GM10266 (cell line): ENCODE data around the gene PXT1.

Source experiments
- DNase-seq: peaks from one replicate; pipeline ENCODE4 v3.0.0; 2012; ENCODE audit errors: extremely low spot score
- TF ChIP-seq, protein P1 (sequence below): IDR thresholded peaks from 2 replicates; pipeline ENCODE4 v1.5.1; 2012; ENCODE audit warnings: mild to moderate bottlenecking, low read depth; ENCODE audit not compliant: control insufficient read depth, insufficient read depth; ENCODE audit errors: missing control alignments

PXT1 gene

DNA sequence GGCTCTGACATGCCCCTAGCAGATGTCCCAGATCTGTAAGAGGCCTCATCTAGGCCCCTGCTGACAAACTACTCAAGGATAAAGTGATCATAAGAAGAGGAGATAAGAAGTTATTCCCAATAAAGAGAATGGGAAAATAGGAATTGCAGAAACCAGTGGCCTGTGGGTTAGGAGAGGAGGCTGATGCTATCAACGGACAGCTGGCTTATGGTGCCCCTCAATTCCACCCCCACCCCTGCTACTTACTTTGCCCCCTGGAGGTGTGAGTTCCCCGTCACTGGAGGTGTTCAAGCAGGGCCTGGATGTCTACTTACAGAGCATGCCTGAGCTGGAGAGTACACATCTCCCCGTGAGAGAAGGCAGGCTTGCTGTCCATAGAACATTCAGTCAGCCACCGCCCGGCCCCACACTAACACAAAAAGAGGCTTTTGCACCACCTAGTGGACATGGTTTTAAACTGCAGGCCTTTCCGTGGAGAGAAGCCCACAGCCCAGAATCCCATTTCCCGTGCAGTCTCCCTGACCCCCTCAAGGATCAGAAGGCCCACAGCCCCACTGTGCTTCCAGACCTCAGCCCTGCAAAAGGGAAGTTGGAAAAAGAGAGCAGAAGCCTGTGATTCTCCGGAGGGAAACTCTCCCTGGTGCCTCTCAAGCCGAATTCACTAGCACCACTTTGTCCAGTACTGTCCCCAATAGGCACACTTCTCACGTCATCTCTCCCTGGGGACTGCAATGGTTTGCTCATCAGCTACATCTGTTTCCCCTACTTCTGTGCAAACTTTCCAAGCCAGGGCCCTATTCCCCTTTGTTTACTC, 82.2 kb downstream of the PXT1 start:
- TF ChIP-seq, protein P1, sequence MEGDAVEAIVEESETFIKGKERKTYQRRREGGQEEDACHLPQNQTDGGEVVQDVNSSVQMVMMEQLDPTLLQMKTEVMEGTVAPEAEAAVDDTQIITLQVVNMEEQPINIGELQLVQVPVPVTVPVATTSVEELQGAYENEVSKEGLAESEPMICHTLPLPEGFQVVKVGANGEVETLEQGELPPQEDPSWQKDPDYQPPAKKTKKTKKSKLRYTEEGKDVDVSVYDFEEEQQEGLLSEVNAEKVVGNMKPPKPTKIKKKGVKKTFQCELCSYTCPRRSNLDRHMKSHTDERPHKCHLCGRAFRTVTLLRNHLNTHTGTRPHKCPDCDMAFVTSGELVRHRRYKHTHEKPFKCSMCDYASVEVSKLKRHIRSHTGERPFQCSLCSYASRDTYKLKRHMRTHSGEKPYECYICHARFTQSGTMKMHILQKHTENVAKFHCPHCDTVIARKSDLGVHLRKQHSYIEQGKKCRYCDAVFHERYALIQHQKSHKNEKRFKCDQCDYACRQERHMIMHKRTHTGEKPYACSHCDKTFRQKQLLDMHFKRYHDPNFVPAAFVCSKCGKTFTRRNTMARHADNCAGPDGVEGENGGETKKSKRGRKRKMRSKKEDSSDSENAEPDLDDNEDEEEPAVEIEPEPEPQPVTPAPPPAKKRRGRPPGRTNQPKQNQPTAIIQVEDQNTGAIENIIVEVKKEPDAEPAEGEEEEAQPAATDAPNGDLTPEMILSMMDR, result peak; percentile 86
- peak; percentile 84 for DNase-seq

DNA sequence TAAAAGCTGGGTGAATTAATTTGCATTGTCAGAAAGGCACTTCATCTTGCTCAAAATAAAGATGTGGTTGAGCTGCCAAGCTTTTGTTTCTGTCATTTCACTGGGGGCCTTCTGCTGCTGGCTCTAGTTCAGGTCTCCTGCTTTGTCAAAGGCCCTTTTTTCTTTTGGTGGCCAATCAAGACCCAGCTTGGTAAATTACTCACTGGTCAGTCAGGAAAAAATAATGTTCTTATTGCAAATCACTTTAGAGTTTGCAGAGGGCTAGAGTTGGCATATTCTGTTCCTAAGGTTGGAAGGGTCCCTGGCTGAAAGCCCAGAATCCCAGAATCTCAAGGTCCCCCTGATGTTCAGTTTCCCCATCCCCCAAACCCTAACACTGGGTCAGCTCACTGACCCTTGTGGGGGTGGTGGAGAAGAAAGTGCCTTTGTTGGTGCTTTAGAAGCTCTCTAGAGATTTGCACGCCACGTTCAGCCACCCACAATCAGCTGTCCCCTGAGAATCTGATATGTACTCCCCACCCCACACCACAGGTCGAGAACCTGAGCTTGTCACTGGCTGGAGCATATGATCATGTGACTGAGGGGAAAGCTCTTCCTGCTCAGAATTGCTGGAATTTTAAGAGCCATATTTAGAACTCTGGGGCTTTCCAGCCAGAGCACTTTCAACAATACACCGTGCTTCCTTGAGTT, 84.3 kb downstream of the PXT1 start:
- TF ChIP-seq, protein P1, result no peak
- DNase-seq, result peak; percentile 63

DNA sequence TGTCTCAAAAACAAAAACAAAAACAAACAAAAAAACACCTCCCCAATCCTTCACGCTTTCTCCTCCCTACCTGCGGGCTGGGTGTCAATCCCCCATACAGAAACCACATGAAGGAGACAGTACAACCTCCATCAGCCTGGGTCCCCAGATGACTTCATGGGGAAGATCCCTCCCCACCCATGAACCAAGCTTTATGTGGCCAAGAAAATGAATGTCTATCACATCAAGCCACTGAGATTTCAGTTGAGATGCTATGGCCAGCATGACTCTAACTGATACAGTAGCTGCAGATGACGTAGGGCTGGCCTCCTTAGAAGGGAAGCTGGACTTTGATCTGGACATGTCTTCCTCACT, 84.8 kb downstream of the PXT1 start:
- DNase-seq, result peak; percentile 54
- TF ChIP-seq, protein P1, result no peak

DNA sequence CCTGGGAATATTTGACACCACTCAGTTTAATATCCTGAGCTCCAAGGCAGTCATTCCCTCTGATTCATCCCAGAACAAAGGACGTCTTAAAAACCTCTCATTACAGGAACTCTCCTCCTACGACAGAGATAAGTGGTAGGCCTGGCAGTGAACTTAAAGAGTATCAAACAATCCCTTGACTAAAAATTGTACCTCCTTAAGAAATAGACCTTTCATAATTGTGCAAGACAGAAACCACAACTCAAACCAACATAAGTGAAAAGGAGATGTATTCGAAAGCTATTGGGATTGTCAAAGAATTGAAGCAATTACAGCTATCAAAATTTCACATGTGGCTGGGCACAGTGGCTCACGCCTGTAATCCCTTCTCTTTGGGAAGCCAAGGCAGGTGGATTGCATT, 86.8 kb downstream of the PXT1 start:
- DNase-seq, result no peak
- TF ChIP-seq, protein P1, result no peak

DNA sequence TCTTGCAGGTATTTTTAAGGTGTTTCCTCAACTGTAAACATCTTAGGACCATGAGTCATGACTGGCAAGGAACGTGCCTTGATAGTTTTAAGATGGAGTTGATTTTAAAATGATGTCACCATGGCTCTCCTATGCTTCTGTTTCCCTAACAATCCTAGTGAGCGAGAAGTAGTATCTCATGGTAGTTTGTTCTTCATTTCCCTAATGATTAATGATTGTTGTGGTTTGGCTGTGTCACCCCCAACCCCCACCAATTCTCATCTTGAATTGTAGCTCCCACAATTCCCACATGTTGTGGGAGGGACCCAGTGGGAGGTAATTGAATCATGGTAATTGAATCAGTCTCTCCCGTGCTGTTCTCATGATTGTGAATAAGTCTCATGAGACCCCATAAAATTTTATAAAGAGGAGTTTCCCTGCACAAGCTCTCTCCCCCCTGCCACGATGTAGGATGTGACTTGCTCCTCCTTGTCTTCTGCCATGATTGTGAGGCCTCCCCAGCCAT, 89.2 kb downstream of the PXT1 start:
- no peak for DNase-seq
- TF ChIP-seq, protein P1, result no peak

DNA sequence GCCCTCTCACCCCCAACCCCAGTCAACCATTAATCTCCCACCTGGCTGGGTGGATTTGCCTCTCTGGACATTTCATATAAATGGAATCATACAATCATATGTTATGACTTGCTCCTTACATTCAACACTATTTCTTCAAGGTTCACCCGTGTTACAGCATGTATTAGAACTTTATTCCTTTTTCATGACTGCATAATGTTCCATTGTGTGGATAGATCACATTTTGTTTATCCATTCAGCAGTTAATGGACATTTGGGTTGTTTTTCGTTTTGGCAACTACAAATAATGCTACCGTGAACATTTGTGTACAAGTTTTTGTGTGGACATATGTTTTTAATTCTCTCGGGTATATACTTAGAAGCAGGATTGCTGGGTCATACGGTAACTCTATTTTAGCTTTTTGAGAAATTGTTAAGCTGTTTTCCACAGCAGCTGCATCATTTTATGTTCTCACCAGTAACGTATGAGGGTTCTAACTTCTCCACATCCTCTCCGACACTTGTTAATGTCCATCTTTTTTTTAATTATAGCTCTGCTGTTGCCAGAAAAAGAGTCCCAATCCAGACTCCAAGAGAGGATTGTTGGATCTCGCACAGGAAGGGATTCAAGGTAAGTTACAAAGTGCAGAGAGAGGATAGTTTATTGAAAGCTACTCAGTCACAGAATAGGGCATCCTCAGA, 90.0 kb downstream of the PXT1 start:
- DNase-seq, result no peak
- TF ChIP-seq, protein P1, result no peak
